ENCODE data around the gene WFIKKN1. TPM values are rescaled to one million over a fixed set of nuclear protein-coding genes. Genes with fewer than 3 reads are reported as not detected.

WFIKKN1 gene
- total RNA-seq = under 0.01 and 0.13 TPM in 2 replicates

GRCh38 chr16:630815-631405 lies at the start of gene WFIKKN1:
Gene WFIKKN1, plus strand, starts transcription at chr16:630985. Its CDS starts 269 bp downstream, at chr16:631254.

GRCh38 chr16:589658-590187 lies 41.1 kb upstream of the WFIKKN1 start, which contains the start of gene RAB40C:
Gene RAB40C, plus strand, starts transcription at chr16:590066. Its CDS starts 226 bp downstream, at chr16:590292.

GRCh38 chr16:636206-637080 lies 5.7 kb downstream of the WFIKKN1 start, which contains the start of gene METTL26:
Gene METTL26, minus strand, starts transcription at chr16:636305. Its CDS starts 15 bp downstream, at chr16:636290.

GRCh38 chr16:641326-642188 lies 10.8 kb downstream of the WFIKKN1 start, which contains the start of gene MCRIP2:
Gene MCRIP2, plus strand, starts transcription at chr16:641828. Its CDS starts 164 bp downstream, at chr16:641992.

GRCh38 chr16:648781-649589 lies 18.2 kb downstream of the WFIKKN1 start, which contains the start of gene WDR90:
Gene WDR90, plus strand, starts transcription at chr16:649365. Its CDS starts 52 bp downstream, at chr16:649417.

GRCh38 chr16:667780-668518 lies 37.2 kb downstream of the WFIKKN1 start, which contains the start of gene RHOT2:
Gene RHOT2, plus strand, starts transcription at chr16:668132. Its CDS starts 68 bp downstream, at chr16:668200.

GRCh38 chr16:674968-675883 lies 44.4 kb downstream of the WFIKKN1 start, which contains the start of gene RHBDL1:
Gene RHBDL1, plus strand, starts transcription at chr16:675671. Its CDS starts 120 bp downstream, at chr16:675791.

GRCh38 chr16:679814-680624 lies 49.2 kb downstream of the WFIKKN1 start, which contains the start of gene STUB1:
Gene STUB1, plus strand, starts transcription at chr16:680410. Its CDS starts 116 bp downstream, at chr16:680526.

Other genes with a start within 250 kb of the WFIKKN1 start
- 67.5 and 116 TPM in 2 replicates for gene PGAP6, start 249.0 kb upstream of the WFIKKN1 start, total RNA-seq
- gene NME4, start 233.8 kb upstream of the WFIKKN1 start, total RNA-seq = 138 and 142 TPM in 2 replicates
- 23.1 and 55.1 TPM in 2 replicates for gene DECR2, start 229.1 kb upstream of the WFIKKN1 start, total RNA-seq
- gene RAB11FIP3, start 205.3 kb upstream of the WFIKKN1 start, total RNA-seq = 23.1 and 40.3 TPM in 2 replicates
- 49.4 and 70.6 TPM in 2 replicates for gene CAPN15, start 103.3 kb upstream of the WFIKKN1 start, total RNA-seq
- not detected in 2 replicates for gene PRR35, start 70.6 kb upstream of the WFIKKN1 start, total RNA-seq
- 0.65 and 2.0 TPM in 2 replicates for gene NHLRC4, start 64.0 kb upstream of the WFIKKN1 start, total RNA-seq
- gene PIGQ, start 61.0 kb upstream of the WFIKKN1 start, total RNA-seq = 53.0 and 88.0 TPM in 2 replicates
- 21.8 and 22.3 TPM in 2 replicates for gene RAB40C, start 40.9 kb upstream of the WFIKKN1 start, total RNA-seq
- gene METTL26, start 5.3 kb downstream of the WFIKKN1 start, total RNA-seq = 175 and 248 TPM in 2 replicates
- 31.0 and 32.3 TPM in 2 replicates for gene MCRIP2, start 10.8 kb downstream of the WFIKKN1 start, total RNA-seq
- 18.6 and 23.1 TPM in 2 replicates for gene WDR90, start 18.4 kb downstream of the WFIKKN1 start, total RNA-seq
- 72.5 and 93.6 TPM in 2 replicates for gene RHOT2, start 37.1 kb downstream of the WFIKKN1 start, total RNA-seq
- gene RHBDL1, start 44.7 kb downstream of the WFIKKN1 start, total RNA-seq = 0.16 and 2.9 TPM in 2 replicates
- gene STUB1, start 49.4 kb downstream of the WFIKKN1 start, total RNA-seq = 129 and 192 TPM in 2 replicates
- gene JMJD8, start 53.3 kb downstream of the WFIKKN1 start, total RNA-seq = 115 and 120 TPM in 2 replicates
- 15.6 and 21.7 TPM in 2 replicates for gene WDR24, start 59.4 kb downstream of the WFIKKN1 start, total RNA-seq
- under 0.01 and 1.4 TPM in 2 replicates for gene FBXL16, start 74.8 kb downstream of the WFIKKN1 start, total RNA-seq
- 125 and 152 TPM in 2 replicates for gene METRN, start 84.1 kb downstream of the WFIKKN1 start, total RNA-seq
- gene ANTKMT, start 90.2 kb downstream of the WFIKKN1 start, total RNA-seq = 44.2 and 47.8 TPM in 2 replicates
- 1.6 and 2.3 TPM in 2 replicates for gene CCDC78, start 95.5 kb downstream of the WFIKKN1 start, total RNA-seq
- 15.6 and 26.5 TPM in 2 replicates for gene HAGHL, start 96.1 kb downstream of the WFIKKN1 start, total RNA-seq
- 32.9 and 37.4 TPM in 2 replicates for gene CIAO3, start 110.0 kb downstream of the WFIKKN1 start, total RNA-seq
- gene MSLN, start 129.7 kb downstream of the WFIKKN1 start, total RNA-seq = 15.0 and 41.1 TPM in 2 replicates
- 34.1 and 48.1 TPM in 2 replicates for gene RPUSD1, start 157.4 kb downstream of the WFIKKN1 start, total RNA-seq
- 8.7 and 39.1 TPM in 2 replicates for gene CHTF18, start 157.6 kb downstream of the WFIKKN1 start, total RNA-seq
- not detected in 2 replicates for gene GNG13, start 169.7 kb downstream of the WFIKKN1 start, total RNA-seq

Data from mesangial cell (primary cell).